OCI-M2 (cell line): Measurements from ENCODE around the gene CTNNBIP1.

Experiments
- DNase-seq: peaks from one replicate; lab custom pipeline; 2025; ENCODE audit not compliant: unreplicated experiment; lab: John Stamatoyannopoulos, UW

CTNNBIP1 gene

GRCh38 chr1:9859281-9860014 lies 50.6 kb downstream of the CTNNBIP1 start:
- DNase-seq, result no peak

GRCh38 chr1:9858293-9859035 lies 51.6 kb downstream of the CTNNBIP1 start:
- no peak for DNase-seq

GRCh38 chr1:9855186-9855585 lies 54.9 kb downstream of the CTNNBIP1 start:
- DNase-seq, result no peak

- DNase-seq, result no peak
Measured at GRCh38 chr1:9853249-9853595, 56.8 kb downstream of the CTNNBIP1 start.

GRCh38 chr1:9852410-9853248 lies 57.4 kb downstream of the CTNNBIP1 start:
- no peak for DNase-seq

GRCh38 chr1:9852004-9852403 lies 58.1 kb downstream of the CTNNBIP1 start:
- DNase-seq, result no peak

GRCh38 chr1:9850442-9851162 lies 59.5 kb downstream of the CTNNBIP1 start:
- DNase-seq, result no peak

GRCh38 chr1:9849691-9850441 lies 60.2 kb downstream of the CTNNBIP1 start:
- DNase-seq, result no peak

GRCh38 chr1:9848022-9848421 lies 62.0 kb downstream of the CTNNBIP1 start:
- no peak for DNase-seq

- DNase-seq, result no peak
Measured at GRCh38 chr1:9847269-9847668, 62.8 kb downstream of the CTNNBIP1 start.

GRCh38 chr1:9846611-9847171 lies 63.4 kb downstream of the CTNNBIP1 start:
- DNase-seq, result no peak

GRCh38 chr1:9845914-9846313 lies 64.2 kb downstream of the CTNNBIP1 start:
- DNase-seq, result no peak

- no peak for DNase-seq
Measured at GRCh38 chr1:9844756-9845155, 65.3 kb downstream of the CTNNBIP1 start.

GRCh38 chr1:9844106-9844505 lies 66.0 kb downstream of the CTNNBIP1 start:
- no peak for DNase-seq

GRCh38 chr1:9843576-9843945 lies 66.5 kb downstream of the CTNNBIP1 start:
- no peak for DNase-seq

GRCh38 chr1:9842781-9843575 lies 67.1 kb downstream of the CTNNBIP1 start:
- no peak for DNase-seq

GRCh38 chr1:9842073-9842711 lies 67.9 kb downstream of the CTNNBIP1 start:
- no peak for DNase-seq

GRCh38 chr1:9841460-9841859 lies 68.6 kb downstream of the CTNNBIP1 start:
- no peak for DNase-seq

GRCh38 chr1:9840176-9840575 lies 69.9 kb downstream of the CTNNBIP1 start:
- no peak for DNase-seq
